ENCODE data around the gene RMND5B.

- no peak for TF ChIP-seq CTCF (IDR thresholded peaks at IDR 0.05)
- TF ChIP-seq POLR2AphosphoS5 (IDR thresholded peaks at IDR 0.05), result no peak
- TF ChIP-seq POLR2A (IDR thresholded peaks at IDR 0.05), result no peak
Observed at GRCh38 chr5:178155065-178155464, 24.3 kb downstream of the RMND5B start.
